IMR-90 (cell line): ENCODE results near the gene ITGA3. TPM values are rescaled to one million over a fixed set of nuclear protein-coding genes. Genes with fewer than 3 reads are reported as not detected.

Source experiments
- ATAC-seq: fragments of 200-7000 bp; cut with Tn5 transposase; 2 replicates; pipeline ENCODE4 v1.9.1; 2020; ENCODE audit warnings: low read depth, mild to moderate bottlenecking, moderate library complexity
- BruUV-seq: library from RNA; stranded (reverse); fragments of 400-500 nt; replicated peaks from 2 replicates; lab custom pipeline; 2021; lab: Mats Ljungman, UMichigan
- CTCF ChIA-PET: fragments of 300-600 bp; formaldehyde crosslinking; extraction: SDS; loops from one replicate; lab custom pipeline; 2021; ENCODE audit warnings: antibody characterized with exemption; lab: Yijun Ruan, JAX
- POLR2A ChIA-PET: fragments of 300-600 bp; sonication (Branson Sonifier 250); formaldehyde crosslinking; loops from one replicate; lab custom pipeline; 2022; ENCODE audit warnings: antibody characterized with exemption; ENCODE audit not compliant: unreplicated experiment; lab: Charles Lee
- DNase-seq: peaks from one replicate; pipeline ENCODE4 v3.0.0; 2013
- H2AFZ ChIP-seq: replicated peaks from 2 replicates; pipeline ENCODE3; 2013; ENCODE audit warnings: low read length, mild to moderate bottlenecking; ENCODE audit not compliant: poor library complexity
- H2AK5ac ChIP-seq: 2 replicates; pipeline ENCODE4 v1.6.1; 2013; ENCODE audit warnings: low read depth, low read length, inconsistent platforms
- H2AK9ac ChIP-seq: replicated peaks from 2 replicates; pipeline ENCODE3; 2013; ENCODE audit warnings: mild to moderate bottlenecking, low read depth, low read length, moderate library complexity; ENCODE audit not compliant: poor library complexity
- H2BK120ac ChIP-seq: 2 replicates; pipeline ENCODE4 v1.6.1; 2013; ENCODE audit warnings: low read depth, low read length, inconsistent platforms
- H2BK15ac ChIP-seq: 3 replicates; pipeline ENCODE4 v1.6.1; 2013; ENCODE audit warnings: low read depth, low read length, inconsistent platforms
- H2BK20ac ChIP-seq: 2 replicates; pipeline ENCODE4 v1.6.1; 2013; ENCODE audit warnings: low read depth, mild to moderate bottlenecking, inconsistent platforms, low read length, moderate library complexity
- H2BK5ac ChIP-seq: 2 replicates; pipeline ENCODE4 v1.6.1; 2013; ENCODE audit warnings: mild to moderate bottlenecking, low read depth, low read length, inconsistent platforms; ENCODE audit not compliant: poor library complexity, severe bottlenecking
- H3K14ac ChIP-seq: replicated peaks from 2 replicates; pipeline ENCODE4 v1.6.1; 2013; ENCODE audit warnings: low read depth, low read length, inconsistent platforms
- H3K18ac ChIP-seq: 2 replicates; pipeline ENCODE4 v1.6.1; 2013; ENCODE audit warnings: low read depth, low read length, control low read depth
- H3K23ac ChIP-seq: 2 replicates; pipeline ENCODE4 v1.6.1; 2013; ENCODE audit warnings: low read depth, low read length, inconsistent platforms
- H3K27ac ChIP-seq: 2 replicates; pipeline ENCODE4 v1.5.1; 2013; ENCODE audit warnings: mild to moderate bottlenecking, control low read depth, low read length; ENCODE audit not compliant: insufficient read depth
- H3K27me3 ChIP-seq: 2 replicates; pipeline ENCODE4 v1.6.1; 2013; ENCODE audit warnings: low read length; ENCODE audit not compliant: control insufficient read depth, insufficient read depth
- H3K36me3 ChIP-seq: 2 replicates; pipeline ENCODE4 v1.6.1; 2013; ENCODE audit warnings: low read length, mixed read lengths; ENCODE audit not compliant: control insufficient read depth, insufficient read depth
- H3K4ac ChIP-seq: 2 replicates; pipeline ENCODE4 v1.6.1; 2013; ENCODE audit warnings: low read depth, low read length, inconsistent platforms
- H3K4me1 ChIP-seq: 2 replicates; pipeline ENCODE4 v1.6.1; 2013; ENCODE audit warnings: low read length, mixed read lengths; ENCODE audit not compliant: control insufficient read depth, insufficient read depth
- H3K4me2 ChIP-seq: 2 replicates; pipeline ENCODE4 v1.6.1; 2013; ENCODE audit warnings: low read depth, mild to moderate bottlenecking, control low read depth, low read length, moderate library complexity
- H3K4me3 ChIP-seq: 2 replicates; pipeline ENCODE4 v1.5.1; 2013; ENCODE audit warnings: low read depth, mild to moderate bottlenecking, control low read depth, low read length, moderate library complexity; ENCODE audit not compliant: insufficient read depth
- H3K56ac ChIP-seq: 2 replicates; pipeline ENCODE4 v1.6.1; 2013; ENCODE audit warnings: low read length, inconsistent platforms; ENCODE audit not compliant: insufficient read depth; ENCODE audit errors: extremely low read depth
- H3K79me1 ChIP-seq, 2 experiments: 2 replicates each; pipeline ENCODE4 v1.6.1; 2013; ENCODE audit warnings: low read length in 2 of 2, inconsistent platforms in 1 of 2, low read depth in 1 of 2
- H3K9ac ChIP-seq: 2 replicates; pipeline ENCODE4 v1.6.1; 2013; ENCODE audit warnings: low read depth, low read length, control low read depth
- H3K9me1 ChIP-seq: 2 replicates; pipeline ENCODE4 v1.6.1; 2013; ENCODE audit warnings: low read length, inconsistent platforms; ENCODE audit not compliant: insufficient read depth
- H3K9me3 ChIP-seq: 2 replicates; pipeline ENCODE4 v1.6.1; 2013; ENCODE audit warnings: low read length; ENCODE audit not compliant: control insufficient read depth, insufficient read depth
- H4K20me1 ChIP-seq: 2 replicates; pipeline ENCODE4 v1.6.1; 2013; ENCODE audit warnings: low read length, inconsistent platforms; ENCODE audit not compliant: insufficient read depth
- H4K5ac ChIP-seq: 2 replicates; pipeline ENCODE4 v1.6.1; 2013; ENCODE audit warnings: mild to moderate bottlenecking, low read depth, low read length, control low read depth
- H4K8ac ChIP-seq, 2 experiments: 2 replicates each; pipeline ENCODE4 v1.6.1; 2013; ENCODE audit warnings: low read depth in 2 of 2, low read length in 2 of 2, control low read depth in 1 of 2, inconsistent platforms in 1 of 2
- H4K91ac ChIP-seq: 2 replicates; pipeline ENCODE4 v1.6.1; 2013; ENCODE audit warnings: low read depth, low read length, inconsistent platforms; ENCODE audit not compliant: insufficient read depth
- CEBPB ChIP-seq: IDR thresholded peaks from 2 replicates; pipeline ENCODE4 v1.6.1; 2012; ENCODE audit warnings: low read depth, low read length, improper control_type of control experiment
- CHD1 ChIP-seq: IDR thresholded peaks from 2 replicates; pipeline ENCODE4 v1.6.1; 2012; ENCODE audit warnings: low read depth, low read length, improper control_type of control experiment
- ELK1 ChIP-seq: fragments of 150-350 bp; IDR thresholded peaks from 2 replicates; pipeline ENCODE4 v1.6.1; 2016; ENCODE audit warnings: low read depth, mild to moderate bottlenecking, low read length, moderate library complexity, borderline replicate concordance
- FOS ChIP-seq: fragments of 150-350 bp; IDR thresholded peaks from 2 replicates; pipeline ENCODE4 v1.6.1; 2016; ENCODE audit warnings: low read depth, low read length
- MXI1 ChIP-seq: IDR thresholded peaks from 2 replicates; pipeline ENCODE4 v1.6.1; 2012; ENCODE audit warnings: low read depth, mild to moderate bottlenecking, low read length, moderate library complexity, borderline replicate concordance
- POLR2A ChIP-seq: IDR thresholded peaks from 2 replicates; pipeline ENCODE4 v1.6.1; 2012; ENCODE audit warnings: mild to moderate bottlenecking, low read depth, low read length
- RCOR1 ChIP-seq: IDR thresholded peaks from 2 replicates; pipeline ENCODE4 v1.6.1; 2012; ENCODE audit warnings: mild to moderate bottlenecking, low read length, improper control_type of control experiment; ENCODE audit not compliant: insufficient replicate concordance
- WGBS, 2 experiments: methylation state at CpG; one replicate each; pipeline versions ENCODE4 v1.1.5 to v1.1.7; 2013; ENCODE audit warnings: missing lambda C conversion rate in 2 of 2; ENCODE audit not compliant: insufficient read length in 1 of 2; ENCODE audit errors: extremely low coverage in 2 of 2; 5-methylcytosine and 5-hydroxymethylcytosine counted together
- dilution Hi-C: fragments of 300-500 bp; cut with HindIII; formaldehyde crosslinking; loops from one replicate; pipeline ENCODE4 v1.14.3; 2018; ENCODE audit warnings: low sequenced_read_pairs; ENCODE audit not compliant: unreplicated experiment
- in situ Hi-C: fragments of 300-500 bp; cut with MboI; formaldehyde crosslinking; loops from 3 replicates; pipeline ENCODE4 v1.14.3; 2019; ENCODE audit warnings: low sequenced_read_pairs, inconsistent platforms, mixed read lengths
- intact Hi-C: fragments of 100-400 bp; cut with micrococcal nuclease; formaldehyde crosslinking; loops from 2 replicates; pipeline ENCODE4 v1.10.0; 2022
- polyA plus RNA-seq, 3 experiments: library from polyadenylated mRNA; depleted of rRNA; stranded (reverse); fragments of >200 nt; gene quantifications; 2 replicates each; pipeline ENCODE4 v1.2.3, GENCODE V29; 2012; ENCODE audit warnings: low replicate concordance in 1 of 3
- total RNA-seq: library from RNA; depleted of rRNA; stranded (reverse); fragments of >200 nt; gene quantifications from 2 replicates; pipeline ENCODE4 v1.2.3, GENCODE V29; 2012

The ITGA3 gene
- total and polyA plus RNA-seq, 2 of the 4 experiments (the other 2 are of a cell fraction): 78.0 to 202 TPM

- H3K4me2 ChIP-seq: peak overlapping the region; percentile 36
- H4K8ac ChIP-seq: no peak overlapping the region; a peak in 1 of 4 replicates
- H3K36me3 ChIP-seq: no peaks in the 10 kb centered on the region
- no peaks in the 10 kb centered on the region for H3K27me3 ChIP-seq
- WGBS, 2 experiments: 100% methylated on average over 3 of the region's 6 CpGs; no CpG with 5 or more reads in 1 of the 2 experiments
- H4K5ac ChIP-seq: no peak overlapping the region
- H2BK5ac ChIP-seq: no peak overlapping the region
- no peak for ATAC-seq
- TF ChIP-seq ELK1 (no peak), RCOR1 (no peak), FOS (no peak), POLR2A (no peak), CEBPB (no peak), MXI1 (no peak), CHD1 (no peak)
- in situ Hi-C loops: no loop called here
- H3K9me1 ChIP-seq: peaks cover 6% of the 10 kb centered on the region
- no peak overlapping the region for H2BK120ac ChIP-seq
- peak overlapping the region; percentile 40; the same call in 1 of the 2 replicates for H3K4ac ChIP-seq
- intact Hi-C loops: no loop called here
- no peak overlapping the region; the same call in 1 of the 2 replicates for H3K9ac ChIP-seq
- no peaks in the 10 kb centered on the region for H3K79me1 ChIP-seq
- BruUV-seq: no TSS peak
- CTCF ChIA-PET: interaction anchor here (1.2 to 1.4 kb wide), 2 partner anchors 66 to 72 kb away, joined by 3 to 4 read pairs; no protein-coding TSS in a partner anchor
- dilution Hi-C loops: no loop called here
- H2AK5ac ChIP-seq: no peak overlapping the region; the same call in 1 of the 2 replicates
- H2AFZ ChIP-seq: no peak overlapping the region
- H3K14ac ChIP-seq: peak overlapping the region; percentile 65
- no peak overlapping the region for H4K91ac ChIP-seq
- no peak for DNase-seq
- peak overlapping the region; percentile 53; the same call in 1 of the 2 replicates for H3K27ac ChIP-seq
- no peaks in the 10 kb centered on the region; the same call in 1 of the 2 replicates for H4K20me1 ChIP-seq
- no peak overlapping the region for H2BK15ac ChIP-seq
- no peak overlapping the region for H2BK20ac ChIP-seq
- no peak overlapping the region for H3K18ac ChIP-seq
- H3K9me3 ChIP-seq: no peaks in the 10 kb centered on the region
- no peak overlapping the region for H3K23ac ChIP-seq
- H3K4me3 ChIP-seq: no peak overlapping the region
- H3K56ac ChIP-seq: no peak overlapping the region
- H2AK9ac ChIP-seq: no peak overlapping the region
- peaks cover 5% of the 10 kb centered on the region for H3K4me1 ChIP-seq
- POLR2A ChIA-PET: no interaction called here
These were observed 34.1 kb upstream of the ITGA3 start for GRCh38 chr17:50021681-50022370.
